T-helper 1 cell (primary cell): ENCODE measurements around the gene AKAP13.

ENCODE experiments used
- DNase-seq, 5 donors: peaks; one replicate each; pipeline ENCODE4 v3.0.0-alpha.2; 2012 to 2020

The AKAP13 gene

DNA sequence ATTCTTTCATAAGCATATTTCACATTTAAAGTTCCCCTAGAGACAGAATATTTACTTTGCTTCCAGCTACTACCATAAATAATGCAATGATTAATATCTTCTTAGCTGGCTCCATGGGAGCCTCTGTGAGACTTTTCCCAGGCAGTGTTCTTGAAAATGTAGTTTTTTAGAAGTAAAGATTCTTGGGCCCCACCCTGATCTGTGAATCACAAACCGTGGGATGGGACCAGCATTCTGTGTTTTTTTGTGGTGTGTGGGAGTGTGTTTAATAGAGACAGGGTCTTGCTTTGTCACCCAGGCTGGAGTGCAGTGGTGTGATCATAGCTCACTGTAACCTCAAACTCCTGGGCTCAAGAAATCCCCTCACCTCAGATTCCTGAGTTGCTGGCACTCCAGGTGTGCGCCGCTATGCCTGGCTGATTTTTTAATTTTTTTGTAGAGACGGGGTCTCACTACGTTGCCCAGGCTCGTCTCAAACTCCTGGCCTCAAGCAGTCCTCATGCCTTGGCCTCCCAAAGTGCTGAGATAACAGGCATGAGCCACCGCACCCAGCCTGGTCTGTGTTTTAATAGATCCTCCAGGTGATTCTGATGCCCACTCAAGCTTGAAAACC is 331.3 kb downstream of the AKAP13 start:
- DNase-seq: no peak

DNA sequence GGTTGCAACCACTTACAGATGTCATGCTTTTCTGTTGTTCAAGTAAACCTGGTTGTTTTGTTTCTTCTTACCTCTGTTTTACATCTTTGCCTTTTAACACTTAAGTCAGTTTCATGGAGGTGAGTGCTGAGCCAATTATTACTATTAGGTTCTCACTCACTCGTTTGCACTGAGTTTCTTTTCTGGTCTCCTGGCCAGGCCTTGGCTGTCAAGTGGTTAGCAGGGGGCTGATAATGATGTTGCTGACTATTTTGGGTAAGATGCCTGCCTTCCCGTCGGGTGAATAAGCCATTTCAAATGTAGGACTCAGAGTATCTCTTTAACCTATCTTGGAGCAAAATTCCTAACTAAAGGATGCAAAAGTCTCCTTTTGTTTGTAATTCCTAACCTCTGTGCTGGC is 335.9 kb downstream of the AKAP13 start:
- DNase-seq: no peak

GRCh38 chr15:85717212-85717611 is 336.8 kb downstream of the AKAP13 start:
- DNase-seq: no peak

DNA sequence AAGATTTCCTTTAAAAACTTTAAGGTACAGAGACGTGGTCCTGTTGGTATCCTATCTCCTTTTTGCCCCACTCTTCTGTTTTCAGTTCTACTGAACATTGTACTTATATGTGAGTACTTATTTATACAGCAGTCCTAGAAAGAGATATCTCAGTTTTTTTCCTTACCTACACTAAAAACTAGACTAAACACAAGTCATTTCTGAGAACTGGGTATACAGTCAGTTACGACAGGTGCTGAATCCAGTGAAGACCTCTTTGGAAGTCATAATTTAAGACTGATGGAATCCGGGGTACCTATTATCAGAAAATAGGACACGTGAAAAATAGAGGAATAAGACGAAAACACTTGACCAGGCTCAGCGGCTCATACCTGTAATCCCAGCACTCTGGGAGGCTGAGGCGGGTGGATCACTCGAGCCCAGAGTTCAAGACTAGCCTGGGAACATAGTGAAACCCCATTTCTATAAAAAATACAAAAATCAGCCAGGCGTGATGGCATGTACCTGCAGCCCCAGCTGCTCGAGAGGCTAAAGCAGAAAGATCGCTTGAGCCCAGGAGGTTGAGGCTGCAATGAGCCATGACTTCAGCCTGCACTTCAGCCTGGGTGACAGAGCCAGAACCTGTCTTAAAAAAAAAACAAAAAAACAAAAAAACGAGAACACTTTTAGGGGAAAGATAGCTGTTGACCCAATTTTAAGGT is 338.0 kb downstream of the AKAP13 start:
- no peak for DNase-seq

- no peak for DNase-seq
Observed at GRCh38 chr15:85718981-85719380, 338.6 kb downstream of the AKAP13 start.

DNA sequence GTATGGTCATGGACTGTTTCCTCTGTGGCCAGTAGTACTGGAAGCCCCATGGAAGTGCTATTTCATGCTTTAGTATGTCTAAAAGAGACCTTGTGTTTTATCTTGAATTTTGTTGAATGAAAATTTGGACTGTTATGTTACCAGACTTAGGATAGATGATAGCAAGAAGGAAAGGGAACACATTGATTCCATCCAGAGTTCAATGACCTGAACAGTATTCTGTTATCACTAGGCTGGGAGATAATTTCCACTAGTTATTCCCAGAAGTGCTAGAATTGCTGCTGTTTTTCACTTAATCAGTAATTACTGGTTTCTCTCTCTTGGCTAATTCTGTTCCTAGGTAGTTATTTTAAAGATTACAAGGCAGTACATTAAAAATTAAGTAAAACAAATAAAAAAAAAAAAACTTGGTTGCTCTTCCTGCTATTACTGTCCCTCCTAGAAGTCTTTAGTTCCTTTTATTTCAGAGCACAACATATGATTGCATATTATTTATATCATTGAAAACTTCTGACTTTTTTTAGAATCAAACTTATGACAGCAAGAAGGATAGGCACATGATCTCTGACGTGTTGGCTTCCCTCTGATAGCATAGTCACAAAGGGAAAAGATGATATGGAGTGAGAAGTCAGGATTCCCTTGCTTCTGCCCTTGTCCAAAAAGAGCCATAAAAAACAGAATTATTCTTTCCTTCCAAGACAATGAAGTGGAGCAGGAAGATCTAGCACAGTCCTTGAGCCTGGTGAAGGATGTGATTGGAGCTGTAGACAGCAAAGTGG is 342.2 kb downstream of the AKAP13 start:
- no peak for DNase-seq

GRCh38 chr15:85723960-85724945 is 343.9 kb downstream of the AKAP13 start:
- peak in 1 of 5 donors; percentile 52 for DNase-seq

DNA sequence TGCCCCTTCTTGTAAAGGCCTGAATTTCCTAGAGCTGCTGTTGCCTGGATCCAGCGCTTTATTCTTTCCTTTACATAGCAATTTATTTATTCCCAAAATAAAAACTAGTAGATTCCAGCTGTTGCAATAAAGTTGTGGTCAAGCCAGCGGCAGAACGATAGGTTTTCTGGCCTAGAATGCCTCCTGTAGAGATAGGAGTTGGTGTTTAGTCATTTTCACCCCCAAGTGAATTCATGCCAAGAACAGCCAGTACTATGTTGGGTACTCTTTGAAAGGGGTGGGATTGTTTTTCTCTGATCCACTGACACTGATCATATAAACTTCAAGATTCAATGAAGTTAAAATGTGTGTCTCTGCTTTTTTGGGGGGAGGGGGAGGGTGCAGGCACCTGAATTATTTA is 344.6 kb downstream of the AKAP13 start:
- DNase-seq: no peak

GRCh38 chr15:85725564-85725963 is 345.2 kb downstream of the AKAP13 start:
- DNase-seq: no peak

DNA sequence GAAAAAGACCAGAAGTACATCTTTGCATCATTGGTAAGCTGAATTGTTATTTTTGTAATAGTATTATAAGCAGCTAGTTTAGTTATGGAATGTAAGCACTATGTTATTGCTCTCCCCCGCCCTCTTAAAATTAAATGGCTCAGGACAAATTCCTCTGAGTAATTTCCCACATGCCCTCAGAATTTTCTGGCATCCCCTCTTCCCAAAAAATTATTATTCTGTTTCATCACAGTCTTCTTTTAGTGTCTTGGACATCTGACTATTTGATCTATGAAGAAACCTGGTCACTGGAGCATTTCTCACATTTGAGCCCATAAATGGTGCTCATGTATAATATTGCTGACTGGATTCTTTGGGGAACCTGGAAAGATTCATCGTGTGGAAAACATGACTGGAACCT is 346.1 kb downstream of the AKAP13 start:
- no peak for DNase-seq

DNA sequence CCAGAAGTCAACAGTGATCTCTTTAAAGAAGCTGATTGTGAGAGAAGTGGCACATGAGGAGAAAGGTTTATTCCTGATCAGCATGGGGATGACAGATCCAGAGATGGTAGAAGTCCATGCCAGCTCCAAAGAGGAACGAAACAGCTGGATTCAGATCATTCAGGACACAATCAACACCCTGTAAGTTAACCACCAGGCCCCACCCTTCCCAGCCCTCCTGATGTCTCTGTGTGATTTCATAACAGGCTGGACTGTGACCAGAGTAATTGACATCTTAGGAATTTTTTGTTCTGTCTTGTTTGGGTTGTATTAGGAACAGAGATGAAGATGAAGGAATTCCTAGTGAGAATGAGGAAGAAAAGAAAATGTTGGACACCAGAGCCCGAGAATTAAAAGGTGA is 346.7 kb downstream of the AKAP13 start:
- DNase-seq: no peak

DNA sequence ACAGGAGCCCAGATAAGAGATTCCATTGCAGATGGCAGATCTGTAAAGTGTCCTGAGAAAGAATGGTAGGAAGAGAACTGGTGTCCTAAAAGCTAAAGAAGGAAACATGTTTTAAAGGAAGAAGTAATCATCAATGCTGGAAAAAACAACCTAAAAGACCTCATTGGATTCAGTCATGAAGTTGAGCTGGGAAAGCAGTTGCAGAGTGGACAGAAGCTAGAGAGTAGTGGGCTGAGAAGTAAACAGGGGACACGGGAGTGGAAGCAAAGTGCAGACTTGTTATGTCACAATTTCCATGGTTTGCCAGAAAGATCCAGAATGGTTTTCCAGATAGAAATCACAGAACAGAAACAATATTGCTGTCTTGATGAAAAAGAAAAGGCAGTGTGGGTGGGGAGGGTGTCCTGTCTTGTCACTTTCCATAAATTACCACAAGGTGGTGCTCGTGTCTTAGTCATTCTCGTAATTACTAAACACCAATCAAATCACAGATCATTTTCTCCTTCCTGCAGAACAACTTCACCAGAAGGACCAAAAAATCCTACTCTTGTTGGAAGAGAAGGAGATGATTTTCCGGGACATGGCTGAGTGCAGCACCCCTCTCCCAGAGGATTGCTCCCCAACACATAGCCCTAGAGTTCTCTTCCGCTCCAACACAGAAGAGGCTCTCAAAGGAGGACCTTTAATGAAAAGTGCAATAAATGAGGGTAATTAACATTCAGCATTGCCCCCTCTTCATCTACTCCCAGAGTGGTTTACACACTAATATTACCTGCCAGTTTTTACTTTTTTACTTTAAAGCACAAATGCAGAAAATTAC is 349.8 kb downstream of the AKAP13 start:
- peak in 2 of 5 donors; percentile 48 to 63 for DNase-seq

GRCh38 chr15:85733416-85733815 is 353.0 kb downstream of the AKAP13 start:
- no peak for DNase-seq

DNA sequence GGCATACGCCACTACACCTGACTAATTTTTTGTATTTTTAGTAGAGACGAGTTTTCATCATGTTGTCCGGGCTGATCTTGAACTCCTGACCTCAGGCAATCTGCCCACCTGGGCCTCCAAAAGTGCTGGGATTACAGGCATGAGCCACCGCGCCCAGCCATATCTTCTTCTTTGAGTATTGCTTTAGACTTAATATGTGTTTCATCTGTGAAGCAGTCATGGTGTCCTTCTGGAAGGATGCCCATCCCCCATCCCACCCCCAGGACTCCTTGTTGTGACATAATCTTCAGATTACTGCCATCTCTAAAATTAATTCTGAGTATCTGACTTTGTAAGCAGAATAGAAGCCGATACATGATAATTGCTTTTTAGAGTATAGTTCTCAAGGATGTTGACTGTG is 356.7 kb downstream of the AKAP13 start:
- DNase-seq: no peak

GRCh38 chr15:85741021-85741421 is 360.6 kb downstream of the AKAP13 start:
- DNase-seq: no peak

- no peak for DNase-seq
Observed at GRCh38 chr15:85741662-85742061, 361.3 kb downstream of the AKAP13 start.

- no peak for DNase-seq
Observed at GRCh38 chr15:85742186-85742821, 361.9 kb downstream of the AKAP13 start.

DNA sequence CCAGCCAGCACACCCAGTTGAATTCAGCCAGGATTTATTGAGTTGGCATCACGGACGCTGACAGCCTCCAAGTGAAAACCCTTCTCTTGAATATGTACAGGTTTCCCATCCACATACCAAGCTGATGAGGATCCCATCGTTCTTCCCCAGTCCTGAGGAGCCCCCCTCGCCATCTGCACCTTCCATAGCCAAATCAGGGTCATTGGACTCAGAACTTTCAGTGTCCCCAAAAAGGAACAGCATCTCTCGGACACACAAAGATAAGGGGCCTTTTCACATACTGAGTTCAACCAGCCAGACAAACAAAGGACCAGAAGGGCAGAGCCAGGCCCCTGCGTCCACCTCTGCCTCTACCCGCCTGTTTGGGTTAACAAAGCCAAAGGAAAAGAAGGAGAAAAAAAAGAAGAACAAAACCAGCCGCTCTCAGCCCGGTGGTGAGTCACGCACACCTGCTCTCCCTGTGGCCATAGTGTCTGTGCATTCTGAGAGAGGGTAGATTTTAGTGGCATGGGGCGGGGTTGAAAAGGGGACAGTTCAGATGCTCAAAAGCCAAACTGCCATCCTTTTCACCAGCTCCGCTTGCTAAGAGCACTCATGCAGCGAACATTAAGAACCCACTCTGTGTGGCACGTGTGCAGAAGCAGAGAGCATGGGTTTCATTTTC is 363.1 kb downstream of the AKAP13 start:
- DNase-seq: no peak

GRCh38 chr15:85744579-85744978 is 364.2 kb downstream of the AKAP13 start:
- no peak for DNase-seq

DNA sequence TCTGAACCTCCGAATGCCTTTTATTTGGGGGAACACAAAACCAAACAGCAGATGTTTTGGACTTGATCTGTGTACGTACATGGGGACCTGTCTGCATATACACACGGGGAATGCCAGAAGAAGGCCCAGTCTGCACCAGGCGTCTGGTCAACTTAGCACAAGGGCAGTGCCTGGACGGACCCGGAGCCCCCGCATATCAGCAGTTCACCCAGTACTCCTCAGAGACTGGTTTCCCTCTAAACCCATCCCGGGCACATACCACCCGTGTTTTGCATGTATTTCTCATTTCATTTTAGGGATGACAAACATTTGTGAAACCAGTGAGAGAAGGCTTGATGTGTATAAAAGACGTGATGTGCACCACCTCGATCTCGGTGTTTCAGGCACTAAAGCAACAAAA is 364.6 kb downstream of the AKAP13 start:
- DNase-seq: no peak
